ENCODE data around the gene MICAL2.

MICAL2 gene

DNA sequence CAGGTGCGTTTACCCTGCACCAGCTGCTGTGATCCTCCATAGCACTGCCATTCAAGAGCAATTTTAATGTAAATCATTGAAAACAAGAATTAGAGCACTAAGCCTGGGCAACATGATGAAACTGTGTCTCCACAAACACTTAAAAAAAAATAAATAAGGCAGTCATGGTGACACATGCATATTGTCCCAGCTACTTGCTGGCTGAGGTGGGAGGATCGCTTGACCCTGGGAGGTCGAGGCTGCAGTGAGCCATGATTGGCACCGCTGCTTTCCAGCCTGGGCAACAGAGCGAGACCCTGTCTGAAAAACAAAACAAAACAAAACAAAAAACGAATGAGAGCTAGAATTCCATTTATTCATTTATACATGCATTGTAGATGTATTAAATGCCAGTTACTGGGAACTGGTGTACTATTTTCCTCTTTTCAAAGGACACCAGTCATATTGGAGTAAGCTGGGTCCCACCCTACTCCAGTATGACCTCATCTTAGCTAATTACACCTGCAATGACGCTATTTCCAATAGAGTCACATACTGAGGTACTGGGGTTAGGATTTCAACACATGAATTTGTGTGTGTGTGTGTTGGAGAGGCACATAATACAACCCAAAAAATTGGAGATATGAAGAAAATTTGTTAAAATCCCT is 101.9 kb downstream of the MICAL2 start:
- TF ChIP-seq ZFX (IDR thresholded peaks at IDR 0.05; ENCODE audit: borderline replicate concordance): no peak
- TF ChIP-seq, protein P1, sequence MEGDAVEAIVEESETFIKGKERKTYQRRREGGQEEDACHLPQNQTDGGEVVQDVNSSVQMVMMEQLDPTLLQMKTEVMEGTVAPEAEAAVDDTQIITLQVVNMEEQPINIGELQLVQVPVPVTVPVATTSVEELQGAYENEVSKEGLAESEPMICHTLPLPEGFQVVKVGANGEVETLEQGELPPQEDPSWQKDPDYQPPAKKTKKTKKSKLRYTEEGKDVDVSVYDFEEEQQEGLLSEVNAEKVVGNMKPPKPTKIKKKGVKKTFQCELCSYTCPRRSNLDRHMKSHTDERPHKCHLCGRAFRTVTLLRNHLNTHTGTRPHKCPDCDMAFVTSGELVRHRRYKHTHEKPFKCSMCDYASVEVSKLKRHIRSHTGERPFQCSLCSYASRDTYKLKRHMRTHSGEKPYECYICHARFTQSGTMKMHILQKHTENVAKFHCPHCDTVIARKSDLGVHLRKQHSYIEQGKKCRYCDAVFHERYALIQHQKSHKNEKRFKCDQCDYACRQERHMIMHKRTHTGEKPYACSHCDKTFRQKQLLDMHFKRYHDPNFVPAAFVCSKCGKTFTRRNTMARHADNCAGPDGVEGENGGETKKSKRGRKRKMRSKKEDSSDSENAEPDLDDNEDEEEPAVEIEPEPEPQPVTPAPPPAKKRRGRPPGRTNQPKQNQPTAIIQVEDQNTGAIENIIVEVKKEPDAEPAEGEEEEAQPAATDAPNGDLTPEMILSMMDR (IDR thresholded peaks at IDR 0.05): no peak
- H3K27ac ChIP-seq: no peak overlapping the region

- no peak for TF ChIP-seq ZFX (IDR thresholded peaks at IDR 0.05; ENCODE audit: borderline replicate concordance)
- TF ChIP-seq, protein P1 (IDR thresholded peaks at IDR 0.05): no peak
- no peak overlapping the region for H3K27ac ChIP-seq
These were observed 102.4 kb downstream of the MICAL2 start for GRCh38 chr11:12212821-12213185.

DNA sequence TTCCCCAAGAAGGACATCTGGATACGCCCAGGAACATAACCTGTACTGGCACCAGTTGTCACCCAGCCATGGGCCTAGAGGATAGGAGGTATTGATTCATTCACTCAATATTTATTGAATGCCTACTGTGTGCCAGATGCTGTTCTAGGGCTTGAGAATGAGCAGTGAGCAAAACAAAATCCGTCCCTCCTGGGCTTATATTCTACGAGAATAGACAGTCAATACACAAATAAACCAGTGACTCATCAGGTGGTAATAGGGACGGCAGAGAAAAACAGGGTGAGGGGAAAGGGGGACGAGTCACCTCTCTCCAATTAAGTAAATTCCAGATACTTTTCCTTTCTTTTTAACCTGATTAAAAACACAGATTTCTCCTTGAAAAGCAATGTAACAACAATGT is 103.5 kb downstream of the MICAL2 start:
- TF ChIP-seq, protein P1 (IDR thresholded peaks at IDR 0.05): no peak
- no peak for TF ChIP-seq ZFX (IDR thresholded peaks at IDR 0.05; ENCODE audit: borderline replicate concordance)
- no peak overlapping the region for H3K27ac ChIP-seq

DNA sequence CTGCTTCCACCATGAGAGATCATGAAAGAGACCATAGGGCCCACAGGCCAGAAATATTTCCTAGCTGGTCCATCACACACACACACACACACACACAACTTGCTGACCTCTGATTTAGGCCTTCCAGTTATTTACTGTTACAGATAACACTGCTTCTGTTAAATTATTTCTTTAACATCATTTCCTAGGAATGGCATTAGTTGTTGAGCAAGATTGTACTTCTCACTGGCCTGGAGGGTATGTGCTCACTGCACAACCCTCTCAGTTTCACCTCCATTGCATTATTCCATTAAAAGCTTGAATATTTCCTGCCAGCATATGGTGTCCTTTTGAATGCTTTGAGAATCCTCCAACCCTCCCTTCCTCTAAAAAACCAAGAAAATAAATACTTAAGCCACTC is 104.4 kb downstream of the MICAL2 start:
- H3K27ac ChIP-seq: no peak overlapping the region
- no peak for TF ChIP-seq ZFX (IDR thresholded peaks at IDR 0.05; ENCODE audit: borderline replicate concordance)
- TF ChIP-seq, protein P1 (IDR thresholded peaks at IDR 0.05): no peak

- no peak overlapping the region for H3K27ac ChIP-seq
- TF ChIP-seq, protein P1 (IDR thresholded peaks at IDR 0.05): no peak
- TF ChIP-seq ZFX (IDR thresholded peaks at IDR 0.05; ENCODE audit: borderline replicate concordance): no peak
These were observed 104.8 kb downstream of the MICAL2 start for GRCh38 chr11:12215181-12215593.

DNA sequence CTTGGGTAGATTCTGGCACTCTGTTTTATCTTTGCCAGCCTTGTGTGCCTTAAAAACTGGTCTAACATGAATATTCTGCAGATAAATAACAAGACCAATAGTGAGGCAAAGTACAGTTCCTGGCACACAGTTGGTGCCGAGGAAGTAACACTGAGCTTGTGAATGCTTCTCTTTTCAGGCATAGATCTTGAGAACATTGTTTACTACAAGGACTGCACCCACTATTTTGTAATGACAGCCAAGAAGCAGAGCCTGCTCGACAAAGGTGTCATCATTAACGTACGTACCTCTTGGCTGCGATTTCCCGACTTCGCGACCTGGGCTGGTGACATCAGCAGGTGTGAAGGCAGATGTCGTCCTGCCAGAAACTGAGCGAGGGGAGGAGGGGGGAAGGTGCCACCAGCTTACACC is 105.7 kb downstream of the MICAL2 start:
- no peak for TF ChIP-seq ZFX (IDR thresholded peaks at IDR 0.05; ENCODE audit: borderline replicate concordance)
- TF ChIP-seq, protein P1 (IDR thresholded peaks at IDR 0.05): no peak
- no peak overlapping the region for H3K27ac ChIP-seq

DNA sequence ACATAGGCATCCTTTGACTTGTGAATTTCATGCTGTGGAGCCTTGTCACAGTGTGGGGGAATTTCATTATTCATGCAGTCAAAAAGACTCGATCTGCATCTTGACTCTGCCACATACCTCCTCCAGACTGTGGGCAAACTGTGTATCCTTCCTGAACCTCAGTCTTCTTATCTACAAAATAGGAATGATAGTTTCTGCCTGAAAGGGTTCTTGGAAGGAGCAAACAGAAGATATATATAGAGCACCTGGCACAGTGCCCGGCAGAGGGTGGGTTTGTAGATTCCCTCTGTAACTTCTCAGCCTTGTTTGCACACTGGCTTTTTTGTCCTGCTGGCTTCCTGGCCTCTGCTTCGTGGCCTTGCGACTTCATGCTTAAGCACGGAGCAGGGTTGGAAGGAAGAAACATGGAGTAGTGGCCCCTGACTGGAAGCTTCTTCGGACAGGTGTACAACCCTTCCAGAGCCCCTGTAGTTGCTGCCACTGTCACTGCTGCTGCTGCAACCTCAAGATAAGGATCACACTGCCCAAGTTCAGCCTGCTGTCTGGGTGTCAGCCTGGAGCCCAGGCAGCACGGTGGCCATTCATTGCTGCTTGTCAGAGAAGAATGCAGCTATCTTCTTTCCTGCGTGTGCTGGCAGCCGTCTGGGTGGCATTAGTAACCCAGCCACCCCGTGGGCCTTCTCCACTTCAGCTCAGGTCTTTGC is 106.4 kb downstream of the MICAL2 start:
- H3K27ac ChIP-seq: peak overlapping the region; percentile 18; the same call in 1 of the 2 replicates
- no peak for TF ChIP-seq ZFX (IDR thresholded peaks at IDR 0.05; ENCODE audit: borderline replicate concordance)
- TF ChIP-seq, protein P1 (IDR thresholded peaks at IDR 0.05): no peak

All from 22Rv1 (cell line).